ENCODE results near the gene NKPD1.

- TF ChIP-seq CTCF (IDR thresholded peaks at IDR 0.05): no peak
- TF ChIP-seq POLR2A (IDR thresholded peaks at IDR 0.05): no peak
These were observed 23.3 kb upstream of the NKPD1 start for GRCh38 chr19:45184115-45184514.
